ENCODE data around the gene OSTM1. TPM values are rescaled to one million over a fixed set of nuclear protein-coding genes. Genes with fewer than 3 reads are reported as not detected.
A peak's percentile ranks its signal among the peaks of the same experiment; 100 is the strongest.

Gene OSTM1, protein sequence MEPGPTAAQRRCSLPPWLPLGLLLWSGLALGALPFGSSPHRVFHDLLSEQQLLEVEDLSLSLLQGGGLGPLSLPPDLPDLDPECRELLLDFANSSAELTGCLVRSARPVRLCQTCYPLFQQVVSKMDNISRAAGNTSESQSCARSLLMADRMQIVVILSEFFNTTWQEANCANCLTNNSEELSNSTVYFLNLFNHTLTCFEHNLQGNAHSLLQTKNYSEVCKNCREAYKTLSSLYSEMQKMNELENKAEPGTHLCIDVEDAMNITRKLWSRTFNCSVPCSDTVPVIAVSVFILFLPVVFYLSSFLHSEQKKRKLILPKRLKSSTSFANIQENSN
- 23.0 and 39.2 TPM in 2 replicates for total RNA-seq (2014; rRNA removed; shearing (Covaris generic))

DNA sequence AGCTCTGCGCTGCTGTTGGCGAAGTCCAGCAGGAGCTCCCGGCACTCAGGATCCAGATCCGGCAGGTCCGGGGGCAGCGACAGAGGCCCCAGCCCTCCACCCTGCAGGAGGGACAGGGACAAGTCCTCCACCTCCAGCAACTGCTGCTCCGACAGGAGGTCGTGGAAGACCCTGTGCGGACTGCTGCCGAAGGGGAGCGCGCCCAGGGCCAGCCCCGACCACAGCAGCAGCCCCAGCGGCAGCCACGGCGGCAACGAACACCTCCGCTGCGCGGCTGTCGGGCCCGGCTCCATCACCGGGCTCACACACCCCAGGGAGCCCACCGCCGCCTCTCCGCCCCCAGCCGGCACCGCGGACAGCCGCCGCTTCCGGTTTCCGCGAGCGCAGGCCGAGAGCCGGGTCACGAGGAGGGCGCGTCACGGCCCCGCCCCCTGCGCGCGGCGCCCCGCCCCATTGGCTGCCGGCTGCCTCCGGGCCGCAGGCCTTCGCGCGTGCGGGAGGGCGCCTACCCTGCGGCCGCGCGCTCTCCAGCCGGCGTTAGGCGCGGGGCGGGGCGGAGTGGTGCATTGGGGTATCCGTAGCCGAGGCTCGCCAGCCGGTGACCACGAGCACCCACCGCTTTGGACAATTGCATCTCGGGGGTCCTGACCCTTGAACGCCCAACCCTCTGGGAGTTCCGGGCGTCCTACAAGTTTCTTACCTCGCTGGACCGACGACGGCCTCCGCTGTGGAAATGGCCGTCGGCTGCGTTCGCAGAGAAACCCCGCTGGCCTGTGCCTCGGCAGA, at the start of gene OSTM1:
Gene OSTM1, minus strand, starts transcription at position 383 of the 786 bp plus-strand sequence. Its CDS starts 90 bp downstream, at position 293.
- DNase-seq (ENCODE audit: low spot score), result peak; percentile 84
- in situ Hi-C loops (cut with HindIII; ENCODE audit: low sequenced_read_pairs), result no loop called here

DNA sequence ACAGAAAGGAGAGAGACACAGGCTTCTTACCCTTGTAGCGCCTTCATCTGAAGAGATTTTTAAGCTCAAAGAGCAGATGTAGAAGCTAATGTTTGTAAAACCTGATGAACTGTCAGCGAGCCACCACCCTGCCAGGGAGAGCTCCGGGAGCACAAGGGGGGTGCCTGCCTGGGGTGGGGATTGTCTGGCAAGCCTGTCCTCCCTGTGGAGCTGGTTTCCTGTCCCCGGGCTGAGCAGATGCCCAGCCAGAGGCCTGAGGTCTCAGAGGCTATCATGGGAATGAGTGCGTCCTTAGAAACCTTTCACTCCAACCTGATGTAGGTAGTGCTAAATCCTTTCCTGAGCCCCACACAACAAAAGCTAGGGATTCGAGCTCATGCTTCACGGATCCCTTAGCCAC, 49.4 kb upstream of the OSTM1 start:
- in situ Hi-C loops (cut with HindIII; ENCODE audit: low sequenced_read_pairs), result no loop called here
- no peak for DNase-seq (ENCODE audit: low spot score)

DNA sequence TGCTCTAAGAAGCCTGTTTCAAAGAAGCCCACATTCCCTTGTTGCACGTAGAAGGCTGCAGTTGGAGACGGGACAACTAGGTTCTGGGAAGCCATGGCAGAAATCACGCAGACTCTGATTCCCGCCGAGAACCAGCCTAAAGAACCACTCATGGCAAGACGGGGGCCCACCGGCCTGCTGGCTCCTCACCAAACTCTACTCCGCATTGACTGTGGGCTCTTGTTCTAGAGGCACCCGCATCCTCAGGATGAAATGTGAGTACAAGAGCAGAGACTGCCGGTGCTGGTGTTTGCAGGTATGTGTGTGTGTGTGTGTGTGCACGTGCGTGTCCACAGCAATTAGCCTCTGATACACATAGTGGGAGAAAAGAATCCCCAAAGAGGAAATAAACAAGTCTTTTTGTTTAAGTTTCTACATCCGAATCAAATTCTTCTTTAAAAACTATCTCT, 49.0 kb upstream of the OSTM1 start:
- in situ Hi-C loops (cut with HindIII; ENCODE audit: low sequenced_read_pairs), result no loop called here
- no peak for DNase-seq (ENCODE audit: low spot score)

DNA sequence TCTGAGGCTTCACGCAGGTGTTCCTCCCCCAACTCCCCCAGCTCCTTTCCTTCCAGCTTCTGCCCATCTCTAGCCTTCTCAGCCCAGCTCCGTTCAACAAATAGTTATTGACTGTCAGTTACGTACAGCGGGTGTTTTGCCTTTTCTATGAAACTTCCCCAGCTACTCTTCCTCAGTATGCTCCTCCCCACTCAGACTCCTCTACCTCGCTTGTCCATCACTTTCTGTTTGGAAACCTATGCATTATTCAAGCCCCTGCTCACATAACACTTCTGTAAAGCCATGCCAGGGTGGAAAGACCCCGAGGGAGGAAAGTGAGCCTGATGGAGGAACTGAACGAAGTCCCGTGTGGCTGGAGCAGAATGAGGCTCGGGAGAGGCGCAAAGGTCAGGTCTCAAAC, 47.1 kb upstream of the OSTM1 start:
- in situ Hi-C loops (cut with HindIII; ENCODE audit: low sequenced_read_pairs), result no loop called here
- DNase-seq (ENCODE audit: low spot score), result no peak

DNA sequence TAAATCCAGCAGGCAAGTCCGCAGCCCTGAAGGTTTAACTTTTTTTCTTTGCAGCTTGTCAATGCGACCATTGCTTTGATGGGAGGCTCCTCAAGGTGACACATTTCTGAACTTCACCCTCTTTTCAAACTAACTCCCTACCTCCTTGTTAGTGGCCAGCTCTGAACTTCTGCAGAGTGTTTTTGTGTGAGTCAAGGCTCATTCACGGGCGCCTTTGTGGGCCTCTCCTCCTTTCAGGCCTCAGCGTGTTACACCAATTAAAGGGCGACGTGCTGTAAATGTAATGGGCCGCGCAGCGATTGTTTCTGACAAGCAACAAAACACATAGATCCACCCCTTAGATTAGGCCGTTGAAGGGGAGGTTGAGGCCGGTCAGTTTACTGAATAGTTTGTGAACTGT, 45.8 kb upstream of the OSTM1 start:
- in situ Hi-C loops (cut with HindIII; ENCODE audit: low sequenced_read_pairs), result no loop called here
- no peak for DNase-seq (ENCODE audit: low spot score)

DNA sequence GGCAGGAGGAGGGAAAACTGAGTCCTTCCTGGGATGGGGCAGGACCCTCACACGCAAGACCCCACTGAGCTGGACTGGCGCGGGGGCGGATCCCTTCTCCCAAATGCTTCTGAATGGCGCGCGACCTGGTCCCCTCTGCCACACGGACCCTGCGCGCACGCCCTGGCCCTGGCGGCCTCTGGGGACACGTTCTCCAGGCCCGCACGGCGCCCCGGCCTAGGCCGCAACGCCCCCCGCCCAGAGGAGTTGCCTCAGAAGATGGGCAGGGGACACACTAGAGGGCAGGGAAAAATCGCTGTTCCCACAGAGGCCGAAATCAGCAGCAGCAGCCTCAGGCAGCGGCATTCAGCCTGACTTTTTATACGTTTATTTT, 45.2 kb upstream of the OSTM1 start:
- no peak for DNase-seq (ENCODE audit: low spot score)

DNA sequence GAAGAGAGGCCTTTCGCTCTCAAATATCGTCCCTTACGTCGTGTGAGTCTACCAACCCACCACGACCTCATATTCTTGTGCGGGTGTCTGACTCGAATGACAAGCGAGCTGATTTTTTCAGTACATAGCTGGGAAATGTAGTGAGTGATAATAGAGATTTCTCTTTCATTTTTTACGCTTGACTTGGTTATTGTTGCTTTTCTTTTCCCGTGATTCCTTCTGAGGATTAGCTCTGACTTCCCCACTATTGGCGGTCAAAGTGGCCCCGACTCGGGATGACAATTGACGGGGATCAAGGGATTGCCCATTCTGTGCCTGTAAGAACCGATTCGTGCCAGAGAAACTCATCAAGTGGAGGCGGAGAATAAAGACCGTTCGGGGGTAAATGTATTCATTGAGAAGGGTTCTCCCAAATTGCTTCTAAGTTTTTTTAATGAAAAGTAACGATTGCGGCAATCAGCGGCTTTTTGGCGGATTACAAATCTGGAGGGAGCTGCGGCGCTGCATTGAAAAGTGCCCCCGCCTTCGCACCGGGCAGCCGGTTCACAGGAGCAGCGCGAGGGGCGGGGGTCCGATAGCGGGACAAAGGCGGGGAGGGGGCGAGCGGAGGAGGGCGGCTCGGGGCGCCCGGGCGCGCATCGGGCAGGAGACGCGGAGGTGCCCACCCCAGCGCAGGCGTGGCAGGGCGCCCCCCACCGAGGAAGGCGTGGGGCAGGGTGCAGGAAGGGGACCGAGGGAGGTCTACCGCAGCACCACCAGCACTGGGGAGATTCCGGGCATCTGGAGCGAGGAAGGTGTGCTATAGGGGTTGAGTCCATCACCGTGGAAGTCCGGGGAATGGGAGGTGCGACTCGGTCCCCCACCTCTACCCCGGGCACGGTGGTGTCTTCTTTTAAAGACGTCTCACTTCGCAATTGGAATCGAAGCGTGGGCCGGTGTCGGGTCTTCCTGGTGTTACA, 44.5 kb upstream of the OSTM1 start:
- in situ Hi-C loops (cut with HindIII; ENCODE audit: low sequenced_read_pairs), result no loop called here
- no peak for DNase-seq (ENCODE audit: low spot score)

More for the DNA sequence above, 45.2 kb upstream of the OSTM1 start:
- in situ Hi-C loops (cut with HindIII; ENCODE audit: low sequenced_read_pairs), result no loop called here

DNA sequence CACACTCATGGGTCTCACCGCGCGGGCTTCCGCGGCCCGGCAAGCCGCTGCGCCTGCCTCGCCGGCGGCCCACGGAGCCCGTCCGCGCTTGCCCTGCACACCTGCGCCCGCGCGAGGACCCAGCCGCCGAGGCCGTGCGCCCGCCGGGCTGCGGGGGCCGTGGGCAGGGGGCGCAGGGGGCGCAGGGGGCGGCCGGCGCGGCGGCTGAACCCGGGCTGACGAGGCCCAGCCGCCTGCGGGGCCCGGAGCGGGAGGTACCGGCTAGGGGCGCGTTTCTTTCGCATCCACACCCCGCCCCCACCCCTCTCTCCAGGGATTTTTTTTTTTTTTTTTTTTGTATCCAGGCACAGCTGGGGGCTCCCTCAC, 43.8 kb upstream of the OSTM1 start:
- no peak for DNase-seq (ENCODE audit: low spot score)
- in situ Hi-C loops (cut with HindIII; ENCODE audit: low sequenced_read_pairs), result no loop called here

DNA sequence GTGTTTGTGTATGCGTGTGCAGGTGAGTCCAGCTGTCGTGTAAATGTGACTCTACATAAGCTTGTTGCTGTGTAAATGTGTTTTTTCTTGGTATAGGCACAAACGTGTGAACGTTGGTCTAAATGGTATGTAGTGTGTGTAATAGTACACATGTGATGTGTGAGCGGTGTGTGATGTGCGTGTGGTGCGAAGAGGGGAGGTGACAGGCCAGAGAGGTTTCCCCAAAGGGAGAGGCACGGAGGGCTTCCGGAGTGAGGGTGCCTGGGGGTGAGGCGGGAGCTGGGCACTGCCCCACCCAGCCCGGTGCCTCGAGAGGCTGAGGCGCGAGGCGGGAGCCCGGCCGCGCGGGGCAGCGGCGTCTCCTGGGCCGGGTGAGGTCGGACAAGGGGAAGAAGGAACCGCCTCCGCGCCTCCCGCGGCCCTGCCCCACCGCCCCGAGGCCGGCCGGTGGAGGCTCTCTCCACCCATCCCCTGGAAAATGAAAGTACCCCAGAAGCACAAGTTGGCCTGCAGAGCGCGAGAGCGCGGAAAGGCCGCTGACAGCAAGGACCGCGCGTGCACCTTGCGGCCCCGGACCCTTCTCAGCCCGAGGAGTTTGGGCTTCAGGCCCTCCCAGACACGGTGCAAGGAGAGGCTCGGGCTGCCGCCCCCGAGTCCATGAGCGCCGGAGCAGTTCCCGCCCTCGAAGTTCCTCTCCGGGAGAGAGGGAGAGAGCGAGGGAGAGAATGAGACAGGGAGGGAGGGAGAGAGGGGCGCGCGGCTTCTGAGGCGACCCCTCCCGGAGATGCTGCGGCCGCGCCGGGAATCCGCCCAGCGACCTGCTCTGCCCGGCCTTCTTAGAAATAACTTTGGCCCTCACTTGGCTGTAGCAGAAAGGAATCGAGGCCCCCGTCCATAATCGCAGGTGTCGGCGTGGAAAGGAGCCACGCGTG, 43.2 kb upstream of the OSTM1 start:
- DNase-seq (ENCODE audit: low spot score), result no peak
- in situ Hi-C loops (cut with HindIII; ENCODE audit: low sequenced_read_pairs), result no loop called here

DNA sequence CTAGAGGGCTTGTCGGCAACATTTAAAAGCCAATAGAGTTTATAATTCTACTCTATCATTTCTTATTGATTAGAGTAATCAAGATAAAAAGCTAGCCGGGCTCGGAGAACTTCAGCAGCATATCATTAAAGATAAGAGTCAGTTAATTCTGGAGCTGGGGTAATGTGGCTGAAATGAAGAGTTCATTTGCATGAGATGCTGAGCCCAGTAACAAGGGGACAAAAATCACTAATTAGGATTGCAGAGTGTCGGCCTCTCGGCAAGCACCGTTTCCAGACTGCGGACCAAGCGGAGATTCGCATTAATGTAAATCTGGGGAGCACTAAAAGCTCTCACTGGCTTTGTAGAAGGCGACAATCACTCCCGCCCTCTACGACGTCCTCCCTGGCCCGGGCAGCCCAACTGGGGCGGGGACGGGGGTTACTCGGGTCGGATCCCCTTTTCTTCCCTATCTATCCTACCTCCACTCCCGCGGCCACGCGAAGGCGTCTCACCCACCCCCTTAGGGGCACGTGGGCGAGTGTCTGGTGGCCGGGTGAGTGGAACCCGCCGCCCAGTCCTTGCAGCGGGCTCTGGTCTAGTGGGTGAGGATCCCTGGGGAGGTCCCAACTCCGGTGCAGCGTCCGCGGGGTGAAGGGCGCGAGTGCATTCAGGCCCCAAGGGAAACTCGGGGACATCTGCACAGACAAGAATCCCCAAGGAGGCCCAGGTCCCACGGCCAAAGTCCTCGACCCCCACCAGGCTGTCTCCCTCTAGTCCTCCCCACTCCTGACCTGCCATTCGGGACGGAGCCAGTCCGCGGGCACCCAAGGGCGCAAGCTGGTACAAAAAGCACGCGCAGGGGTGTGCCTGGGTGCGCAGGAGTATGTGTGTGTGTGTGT, 42.2 kb upstream of the OSTM1 start:
- DNase-seq (ENCODE audit: low spot score), result no peak
- in situ Hi-C loops (cut with HindIII; ENCODE audit: low sequenced_read_pairs), result no loop called here

DNA sequence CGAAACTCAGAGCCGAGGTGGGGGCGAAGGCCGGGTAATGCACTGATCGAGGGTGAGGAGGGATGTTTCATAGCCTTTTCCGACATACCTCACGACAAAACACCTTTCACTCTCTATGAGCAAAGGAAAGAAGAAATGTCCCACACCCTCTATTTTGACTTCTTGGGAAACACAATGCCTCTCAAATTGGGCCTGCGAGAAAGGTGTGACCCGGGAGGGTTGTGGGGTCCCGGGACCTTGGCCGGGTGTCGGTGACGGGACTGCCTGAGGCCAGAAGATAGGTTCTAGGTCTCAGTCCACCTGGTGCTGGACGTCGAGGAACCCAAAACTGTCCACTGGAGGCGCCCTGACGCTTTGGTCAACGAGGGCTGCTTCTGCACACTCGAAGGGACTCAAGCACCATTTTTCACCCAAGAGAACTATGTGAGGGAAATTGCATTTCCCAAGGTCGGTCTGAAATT, 41.1 kb upstream of the OSTM1 start:
- DNase-seq (ENCODE audit: low spot score), result peak; percentile 27
- in situ Hi-C loops (cut with HindIII; ENCODE audit: low sequenced_read_pairs), result no loop called here

DNA sequence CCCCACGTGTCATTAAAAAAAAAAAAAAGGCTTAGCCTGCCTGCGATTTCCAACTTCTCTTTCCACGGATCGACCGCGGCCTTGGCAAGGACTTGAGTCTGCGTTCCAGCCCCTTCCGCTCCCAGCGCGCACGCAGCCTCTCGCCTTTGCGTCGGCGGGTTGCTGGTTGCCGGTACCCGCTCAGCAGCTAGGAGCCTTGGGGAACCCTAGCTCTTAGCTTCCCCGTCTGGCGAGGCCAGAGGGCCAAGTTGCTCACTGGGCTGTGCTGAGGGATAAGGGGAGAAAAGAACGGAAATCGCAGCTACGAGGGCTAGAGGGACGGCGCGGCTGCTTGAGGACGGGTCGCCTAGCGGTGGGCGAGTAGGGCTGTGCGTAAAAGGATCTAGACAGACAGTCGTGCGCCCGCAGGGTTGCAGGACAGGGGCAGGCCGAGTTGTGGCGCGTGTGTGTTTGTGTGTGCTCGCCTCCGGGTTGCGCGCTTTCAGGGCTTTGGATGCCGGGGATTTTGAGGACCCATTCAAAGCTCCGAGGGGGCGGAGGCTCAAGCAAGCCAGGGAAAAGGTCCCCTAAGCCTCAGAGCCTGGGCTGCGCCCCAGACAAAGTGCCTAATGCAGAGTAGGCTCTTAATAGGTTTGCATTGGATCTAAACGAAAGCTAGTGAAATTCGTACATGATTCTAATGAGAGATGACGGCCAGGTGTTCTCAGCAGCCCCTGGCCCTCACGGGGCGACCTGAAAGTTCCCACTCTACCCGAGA, 40.5 kb upstream of the OSTM1 start:
- DNase-seq (ENCODE audit: low spot score), result no peak
- in situ Hi-C loops (cut with HindIII; ENCODE audit: low sequenced_read_pairs), result no loop called here

DNA sequence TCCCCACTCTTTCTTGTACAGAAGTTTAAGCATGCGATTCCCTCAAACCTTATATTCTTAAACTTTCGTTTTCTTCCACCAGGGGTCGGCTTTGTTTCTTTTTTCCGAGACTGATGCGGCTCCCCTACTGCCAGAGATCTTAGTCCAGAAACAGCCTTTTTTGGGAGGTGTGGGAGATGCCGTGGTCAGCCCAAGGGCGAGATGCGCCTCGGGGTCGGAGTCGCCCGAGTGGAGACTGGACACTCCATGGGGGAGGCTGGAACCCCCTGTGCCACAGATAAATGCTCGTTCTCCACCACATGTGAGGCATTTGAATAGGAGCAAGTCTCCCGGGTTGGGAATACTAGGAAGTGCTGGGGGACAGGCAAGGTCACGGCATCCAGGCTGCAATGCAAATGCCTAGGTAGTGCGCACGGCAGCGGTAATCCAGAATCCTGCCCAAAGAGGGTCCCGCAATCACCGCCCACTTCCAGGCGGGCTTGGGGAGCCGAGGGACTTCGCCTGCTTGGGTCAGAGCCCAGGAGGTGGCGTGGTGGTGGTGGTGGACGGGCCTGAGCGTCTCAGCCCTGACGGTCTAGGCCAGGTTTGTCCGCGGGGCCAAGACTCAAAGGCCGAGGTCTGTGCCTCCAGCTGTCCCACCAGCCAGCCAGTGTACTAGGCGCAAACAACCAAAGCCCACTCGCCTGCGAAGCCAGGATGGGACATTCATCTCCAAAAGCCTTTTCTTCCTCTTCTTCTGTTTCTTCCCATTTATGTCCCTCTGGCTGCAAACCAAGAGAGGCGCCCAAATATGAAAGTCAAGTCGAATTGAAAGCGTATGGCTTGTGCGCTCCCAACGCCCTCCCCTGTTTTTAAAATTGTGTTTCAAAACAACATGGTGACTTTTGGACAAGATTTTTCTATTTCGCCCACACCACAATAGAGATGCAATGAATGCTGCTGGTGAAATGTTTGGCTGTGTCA, 39.3 kb upstream of the OSTM1 start:
- in situ Hi-C loops (cut with HindIII; ENCODE audit: low sequenced_read_pairs), result no loop called here
- DNase-seq (ENCODE audit: low spot score), result peak; percentile 35

DNA sequence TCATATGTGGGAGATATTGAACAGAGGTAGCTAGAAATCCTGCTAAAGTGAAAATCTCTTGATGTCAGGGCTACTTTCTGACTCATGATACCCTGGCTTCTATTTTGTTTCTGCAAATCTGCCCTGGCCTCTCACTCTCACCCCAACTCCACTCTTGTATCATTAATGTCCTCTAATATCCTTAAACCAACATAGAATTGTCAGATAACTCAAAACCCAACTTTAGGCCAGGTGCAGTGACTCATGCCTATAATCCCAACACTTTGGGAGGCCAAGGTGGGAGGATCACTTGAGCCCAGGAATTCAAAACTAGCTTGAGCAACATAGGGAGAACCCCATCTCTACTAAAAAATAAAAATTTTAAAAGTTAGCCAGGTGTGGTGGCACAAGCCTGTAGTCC, 33.8 kb upstream of the OSTM1 start:
- DNase-seq (ENCODE audit: low spot score), result no peak
- in situ Hi-C loops (cut with HindIII; ENCODE audit: low sequenced_read_pairs), result no loop called here

DNA sequence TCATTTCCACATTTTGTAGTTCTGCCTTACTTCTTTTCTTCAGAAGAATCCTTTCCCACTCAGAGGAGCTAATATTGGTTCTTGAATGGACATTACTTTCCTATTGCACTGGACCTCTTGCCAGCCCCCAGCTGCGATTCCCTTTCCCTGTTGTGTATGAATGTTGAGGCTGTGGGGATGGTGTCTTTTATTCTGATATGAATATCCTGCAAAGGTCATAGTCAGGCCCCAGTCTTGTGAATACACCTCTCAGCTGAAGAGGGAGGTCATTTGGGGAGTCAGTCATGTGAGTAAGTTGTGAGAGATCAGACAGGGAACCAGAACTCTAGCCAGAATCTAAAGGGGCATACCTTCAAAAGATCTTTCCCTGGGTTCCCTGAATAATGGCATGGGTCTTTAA, 32.6 kb upstream of the OSTM1 start:
- in situ Hi-C loops (cut with HindIII; ENCODE audit: low sequenced_read_pairs), result no loop called here
- DNase-seq (ENCODE audit: low spot score), result no peak

DNA sequence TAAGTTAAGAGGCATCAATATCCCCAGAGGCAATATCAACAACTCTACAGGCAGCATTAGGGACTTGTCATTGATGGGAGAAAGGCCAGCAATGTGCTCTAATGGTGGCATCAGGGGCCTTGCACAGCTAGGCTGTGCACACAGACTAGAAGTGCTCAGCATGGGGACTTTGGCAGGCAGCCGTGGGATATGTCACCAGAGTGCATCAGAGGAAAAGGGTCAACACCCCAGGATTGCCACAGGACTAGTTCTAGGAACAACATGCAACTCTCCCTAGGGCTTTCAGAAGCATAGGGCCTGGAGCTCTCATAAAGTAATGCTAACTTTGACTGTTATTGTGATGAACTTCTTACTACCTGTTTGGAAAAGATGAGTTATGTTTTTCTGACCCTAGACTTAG, 32.2 kb upstream of the OSTM1 start:
- in situ Hi-C loops (cut with HindIII; ENCODE audit: low sequenced_read_pairs), result no loop called here
- DNase-seq (ENCODE audit: low spot score), result no peak

Data from G401 (cell line).